ENCODE results near the gene CASK.

- no peak for TF ChIP-seq LEF1 (IDR thresholded peaks at IDR 0.05; ENCODE audit: borderline replicate concordance)
- no peak for TF ChIP-seq NFRKB (IDR thresholded peaks at IDR 0.05)
- no peak for TF ChIP-seq FOXK2 (IDR thresholded peaks at IDR 0.05)
- no peak for TF ChIP-seq ZNF384 (IDR thresholded peaks at IDR 0.05)
- TF ChIP-seq HDGF (IDR thresholded peaks at IDR 0.05; ENCODE audit: borderline replicate concordance), result no peak
- no peak for TF ChIP-seq ARNT (IDR thresholded peaks at IDR 0.05)
- no peak for TF ChIP-seq SUZ12 (IDR thresholded peaks at IDR 0.05)
- no peak for TF ChIP-seq TARDBP (IDR thresholded peaks at IDR 0.05)
- TF ChIP-seq L3MBTL2 (conservative IDR thresholded peaks at IDR 0.05), result no peak
These were observed 16.7 kb downstream of the CASK start for GRCh38 chrX:41906515-41907187.
